GM19239 (cell line): ENCODE data around the gene CRHR1.
"Not testable (repeated sequence)": the region's sequence is repeated elsewhere in the genome, so short reads cannot be mapped to it uniquely, and the experiment has no call there.

Source experiments
- DNase-seq: peaks from one replicate; pipeline ENCODE4 v3.0.0; 2011; ENCODE audit warnings: low spot score; ENCODE audit not compliant: insufficient read length
- FAIRE-seq: peaks from 2 replicates; lab custom pipeline; 2011; peaks lifted over from hg19 to GRCh38; lab: Jason Lieb, UNC

Gene CRHR1

GRCh38 chr17:45855691-45856336, 71.7 kb downstream of the CRHR1 start:
- DNase-seq (no peak), FAIRE-seq (no peak)

GRCh38 chr17:45857977-45858708, 74.0 kb downstream of the CRHR1 start:
- no peak for DNase-seq
- FAIRE-seq, result no peak

GRCh38 chr17:45861165-45861564, 77.0 kb downstream of the CRHR1 start:
- FAIRE-seq, result no peak

GRCh38 chr17:45862127-45862526, 78.0 kb downstream of the CRHR1 start:
- not testable (repeated sequence) for FAIRE-seq, DNase-seq

More at GRCh38 chr17:45861165-45861564, 77.0 kb downstream of the CRHR1 start:
- DNase-seq, result no peak

GRCh38 chr17:45863857-45864654, 79.9 kb downstream of the CRHR1 start:
- no peak for FAIRE-seq
- no peak for DNase-seq

- FAIRE-seq (no peak), DNase-seq (no peak)
These were observed 83.1 kb downstream of the CRHR1 start for GRCh38 chr17:45867171-45867570.

GRCh38 chr17:45867702-45868101, 83.6 kb downstream of the CRHR1 start:
- FAIRE-seq, result no peak
- no peak for DNase-seq

GRCh38 chr17:45868276-45868675, 84.2 kb downstream of the CRHR1 start:
- DNase-seq, result no peak

GRCh38 chr17:45869676-45870341, 85.7 kb downstream of the CRHR1 start:
- DNase-seq (no peak), FAIRE-seq (no peak)

More at GRCh38 chr17:45868276-45868675, 84.2 kb downstream of the CRHR1 start:
- no peak for FAIRE-seq

GRCh38 chr17:45870342-45870974, 86.3 kb downstream of the CRHR1 start:
- DNase-seq, result no peak
- FAIRE-seq, result no peak

GRCh38 chr17:45871718-45872117, 87.6 kb downstream of the CRHR1 start:
- DNase-seq, result no peak
- FAIRE-seq, result no peak

GRCh38 chr17:45873728-45874127, 89.6 kb downstream of the CRHR1 start:
- DNase-seq (no peak), FAIRE-seq (no peak)

- DNase-seq (no peak), FAIRE-seq (no peak)
These were observed 90.0 kb downstream of the CRHR1 start for GRCh38 chr17:45874151-45874550.

GRCh38 chr17:45876539-45876938, 92.4 kb downstream of the CRHR1 start:
- DNase-seq (no peak), FAIRE-seq (no peak)

- FAIRE-seq (no peak), DNase-seq (no peak)
These were observed 93.3 kb downstream of the CRHR1 start for GRCh38 chr17:45877467-45877866.

GRCh38 chr17:45883063-45883462, 98.9 kb downstream of the CRHR1 start:
- DNase-seq, result no peak
- FAIRE-seq, result no peak
